Type B pancreatic cell (in vitro differentiated cells): ENCODE measurements around the gene LY6G5C. TPM values are rescaled to one million over a fixed set of nuclear protein-coding genes. Genes with fewer than 3 reads are reported as not detected.
A peak's percentile ranks its signal among the peaks of the same experiment; 100 is the strongest.

Source experiments
- DNase-seq: peaks from one replicate; pipeline ENCODE4 v3.0.0; 2021; ENCODE audit warnings: mixed read lengths; ENCODE audit not compliant: unreplicated experiment; ENCODE audit errors: extremely low spot score
- H3K27ac Mint-ChIP-seq: 2 replicates; pipeline ENCODE4 v1.8.0; 2021; ENCODE audit warnings: mild to moderate bottlenecking, mixed read lengths
- H3K27me3 Mint-ChIP-seq: 2 replicates; pipeline ENCODE4 v1.8.0; 2021; ENCODE audit warnings: mixed read lengths
- H3K36me3 Mint-ChIP-seq: 2 replicates; pipeline ENCODE4 v1.8.0; 2021; ENCODE audit warnings: mixed read lengths
- H3K4me1 Mint-ChIP-seq: one replicate; pipeline ENCODE4 v1.8.0; 2021; ENCODE audit warnings: mixed read lengths; ENCODE audit not compliant: unreplicated experiment
- H3K4me3 Mint-ChIP-seq: 2 replicates; pipeline ENCODE4 v1.8.0; 2021; ENCODE audit warnings: mild to moderate bottlenecking, mixed read lengths
- H3K9me3 Mint-ChIP-seq: 2 replicates; pipeline ENCODE4 v1.8.0; 2021; ENCODE audit warnings: mixed read lengths
- CTCF ChIP-seq: fragments of 200-600 bp; sonication (generic); conservative IDR thresholded peaks from 2 replicates; pipeline ENCODE4 v1.5.0; 2021; ENCODE audit warnings: antibody characterized with exemption, mild to moderate bottlenecking
- total RNA-seq: library from RNA; stranded (reverse); gene quantifications from 2 replicates; pipeline ENCODE4 v1.2.1, GENCODE V29; 2021; ENCODE audit warnings: low replicate concordance

The LY6G5C gene
- total RNA-seq, 1 donor from 2014 or later: 2.3 TPM

DNA sequence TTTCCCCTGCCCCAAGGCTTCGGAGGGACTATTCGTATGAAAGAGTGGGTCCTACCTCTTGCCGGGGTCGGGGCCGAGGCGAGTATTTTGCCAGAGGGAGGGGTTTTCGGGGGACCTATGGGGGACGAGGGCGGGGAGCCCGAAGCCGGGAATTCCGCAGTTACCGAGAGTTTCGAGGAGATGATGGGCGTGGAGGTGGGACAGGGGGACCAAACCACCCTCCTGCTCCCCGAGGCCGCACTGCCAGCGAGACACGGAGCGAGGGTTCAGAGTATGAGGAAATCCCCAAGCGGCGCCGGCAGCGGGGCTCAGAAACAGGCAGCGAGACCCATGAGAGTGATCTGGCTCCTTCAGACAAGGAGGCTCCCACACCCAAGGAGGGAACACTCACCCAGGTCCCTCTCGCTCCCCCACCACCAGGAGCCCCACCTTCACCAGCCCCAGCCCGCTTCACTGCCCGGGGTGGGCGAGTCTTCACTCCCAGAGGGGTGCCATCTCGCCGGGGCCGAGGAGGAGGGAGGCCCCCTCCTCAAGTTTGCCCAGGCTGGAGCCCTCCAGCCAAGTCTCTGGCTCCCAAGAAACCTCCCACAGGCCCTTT, 49.1 kb downstream of the LY6G5C start:
- no peaks in the 10 kb centered on the region for H3K27me3 Mint-ChIP-seq
- H3K36me3 Mint-ChIP-seq: peaks cover 37% of the 10 kb centered on the region
- peaks cover 5% of the 10 kb centered on the region for H3K4me1 Mint-ChIP-seq
- no peak for DNase-seq
- H3K4me3 Mint-ChIP-seq: no peak overlapping the region
- TF ChIP-seq CTCF: no peak
- no peak overlapping the region for H3K27ac Mint-ChIP-seq
- no peaks in the 10 kb centered on the region for H3K9me3 Mint-ChIP-seq

DNA sequence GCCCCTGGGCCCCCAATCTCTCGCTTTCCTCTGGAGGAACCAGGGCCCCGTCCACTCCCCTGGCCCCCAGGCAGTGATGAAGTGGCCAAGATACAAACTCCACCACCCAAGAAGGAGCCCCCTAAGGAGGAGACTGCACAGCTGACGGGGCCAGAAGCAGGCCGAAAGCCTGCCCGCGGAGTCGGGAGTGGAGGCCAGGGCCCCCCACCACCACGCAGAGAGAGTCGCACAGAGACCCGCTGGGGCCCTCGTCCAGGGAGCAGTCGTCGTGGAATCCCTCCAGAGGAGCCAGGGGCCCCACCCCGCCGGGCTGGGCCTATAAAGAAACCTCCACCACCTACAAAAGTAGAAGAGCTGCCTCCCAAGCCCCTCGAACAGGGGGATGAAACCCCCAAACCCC, 49.7 kb downstream of the LY6G5C start:
- Mint-ChIP-seq H3K9me3 (no peaks in the 10 kb centered on the region), H3K4me1 (peaks cover 5% of the 10 kb centered on the region), H3K36me3 (peaks cover 38% of the 10 kb centered on the region), H3K27ac (no peak overlapping the region), H3K27me3 (no peaks in the 10 kb centered on the region), H3K4me3 (no peak overlapping the region)
- no peak for DNase-seq
- no peak for TF ChIP-seq CTCF

DNA sequence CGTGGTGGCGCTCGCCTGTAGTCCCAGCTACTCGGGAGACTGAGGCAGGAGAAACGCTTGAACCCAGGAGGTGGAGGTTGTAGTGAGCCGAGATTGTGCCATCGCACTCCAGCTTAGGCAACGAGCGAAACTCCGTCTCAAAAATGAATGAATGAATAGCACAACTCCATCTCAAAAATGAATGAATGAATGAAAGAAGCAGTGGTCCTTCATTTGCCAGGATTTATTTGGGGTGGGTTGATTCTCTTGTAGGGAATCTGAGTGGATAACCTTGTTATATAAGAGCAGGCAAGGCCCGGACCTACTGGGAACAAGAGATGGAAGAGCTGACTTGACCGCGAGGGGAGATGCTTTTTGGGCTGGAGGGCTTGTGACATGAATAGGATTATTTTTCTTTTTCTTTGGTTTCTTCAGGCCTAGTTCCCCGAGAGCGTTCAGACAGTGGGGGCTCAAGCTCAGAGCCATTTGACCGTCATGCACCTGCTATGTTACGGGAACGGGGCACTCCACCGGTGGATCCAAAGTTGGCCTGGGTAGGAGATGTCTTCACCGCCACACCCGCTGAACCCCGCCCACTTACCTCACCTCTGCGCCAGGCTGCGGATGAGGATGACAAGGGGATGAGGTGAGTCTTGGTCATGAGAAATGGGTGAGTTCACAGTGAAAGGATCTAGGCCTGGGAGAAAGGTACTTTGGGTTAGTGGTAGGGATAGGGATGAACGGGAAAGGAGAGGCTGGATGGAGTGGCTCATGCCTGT, 50.5 kb downstream of the LY6G5C start:
- Mint-ChIP-seq H3K4me3 (no peak overlapping the region), H3K4me1 (peaks cover 5% of the 10 kb centered on the region), H3K36me3 (peaks cover 40% of the 10 kb centered on the region), H3K27ac (no peak overlapping the region), H3K27me3 (no peaks in the 10 kb centered on the region), H3K9me3 (no peaks in the 10 kb centered on the region)
- no peak for TF ChIP-seq CTCF
- no peak for DNase-seq

- Mint-ChIP-seq H3K36me3 (peaks cover 38% of the 10 kb centered on the region), H3K4me1 (peaks cover 5% of the 10 kb centered on the region), H3K27ac (no peak overlapping the region), H3K4me3 (peak overlapping the region; percentile 10), H3K9me3 (no peaks in the 10 kb centered on the region), H3K27me3 (no peaks in the 10 kb centered on the region)
- TF ChIP-seq CTCF: no peak
- no peak for DNase-seq
These were observed 51.9 kb downstream of the LY6G5C start for GRCh38 chr6:31629014-31629413.

DNA sequence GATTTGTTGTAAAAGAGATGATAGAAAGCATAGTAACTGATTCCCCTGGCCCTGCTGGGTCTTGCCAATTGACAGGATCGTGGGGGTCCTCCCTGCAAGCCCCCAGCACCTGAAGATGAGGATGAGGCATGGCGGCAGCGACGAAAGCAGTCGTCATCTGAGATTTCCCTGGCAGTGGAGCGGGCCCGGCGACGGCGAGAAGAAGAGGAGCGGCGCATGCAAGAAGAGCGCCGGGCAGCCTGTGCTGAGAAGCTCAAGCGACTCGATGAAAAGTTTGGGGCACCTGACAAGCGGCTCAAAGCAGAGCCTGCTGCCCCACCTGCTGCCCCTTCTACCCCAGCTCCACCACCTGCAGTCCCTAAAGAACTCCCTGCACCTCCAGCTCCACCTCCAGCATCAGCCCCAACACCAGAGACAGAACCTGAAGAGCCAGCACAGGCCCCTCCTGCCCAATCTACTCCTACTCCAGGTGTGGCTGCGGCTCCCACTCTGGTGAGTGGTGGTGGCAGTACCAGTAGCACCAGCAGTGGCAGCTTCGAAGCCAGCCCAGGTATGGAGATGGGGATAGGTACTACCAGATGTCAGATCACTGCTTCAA, 53.1 kb downstream of the LY6G5C start:
- no peak overlapping the region for H3K4me3 Mint-ChIP-seq
- no peaks in the 10 kb centered on the region for H3K27me3 Mint-ChIP-seq
- peaks cover 10% of the 10 kb centered on the region for H3K4me1 Mint-ChIP-seq
- no peaks in the 10 kb centered on the region for H3K9me3 Mint-ChIP-seq
- H3K36me3 Mint-ChIP-seq: peaks cover 43% of the 10 kb centered on the region
- TF ChIP-seq CTCF: no peak
- no peak for DNase-seq
- no peak overlapping the region for H3K27ac Mint-ChIP-seq
